Measurements from ENCODE around the gene CHST12. TPM values are rescaled to one million over a fixed set of nuclear protein-coding genes. Genes with fewer than 3 reads are reported as not detected.

The CHST12 gene
- total and polyA plus RNA-seq, 8 donors, result 11.7 to 27.1 (median 15.0) TPM

DNA sequence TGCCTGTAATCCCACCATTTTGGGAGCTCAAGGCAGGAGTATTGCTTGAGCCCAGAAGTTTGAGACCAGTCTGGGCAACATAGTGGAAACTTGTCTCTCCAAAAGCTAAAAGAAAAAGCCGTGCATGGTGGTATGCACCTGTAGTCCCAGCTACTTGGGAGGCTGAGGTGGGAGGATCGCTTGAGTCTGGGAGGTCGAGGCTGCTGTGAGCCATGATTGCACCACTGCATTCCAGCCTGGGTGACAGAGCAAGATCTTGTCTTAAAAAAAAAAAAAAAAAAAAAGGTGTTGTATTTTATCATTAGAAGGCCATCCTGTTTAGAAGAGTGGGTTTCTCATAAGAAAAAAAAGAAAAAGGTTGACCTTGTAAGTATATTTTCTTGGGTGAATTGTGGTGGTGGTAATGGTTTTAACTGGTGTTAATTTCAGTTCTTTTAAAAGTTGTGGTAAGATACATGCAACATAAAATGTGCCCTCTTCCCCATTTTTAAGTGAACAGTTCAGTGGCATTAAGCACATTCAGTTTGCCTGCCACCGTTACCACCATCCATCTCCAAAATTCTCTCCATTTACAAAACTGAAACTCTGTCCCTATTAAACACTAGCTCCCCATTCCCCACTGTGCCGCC, 38.1 kb downstream of the CHST12 start:
- peaks cover 0 to 10% of the 10 kb centered on the region in 2 donors for H3K36me3 ChIP-seq
- ATAC-seq (no peak), DNase-seq (no peak)
- peaks cover 12 to 15% of the 10 kb centered on the region in 2 donors for H3K4me1 ChIP-seq
- no peaks in the 10 kb centered on the region for H3K9me3 ChIP-seq
- no peaks in the 10 kb centered on the region for H3K27me3 ChIP-seq
- H3K4me3 ChIP-seq, result no peak overlapping the region
- peak overlapping the region; percentile 48 to 70 for H3K27ac ChIP-seq
- intact Hi-C loops (cut with DNase I), result no loop called here
- TF ChIP-seq, protein P1, sequence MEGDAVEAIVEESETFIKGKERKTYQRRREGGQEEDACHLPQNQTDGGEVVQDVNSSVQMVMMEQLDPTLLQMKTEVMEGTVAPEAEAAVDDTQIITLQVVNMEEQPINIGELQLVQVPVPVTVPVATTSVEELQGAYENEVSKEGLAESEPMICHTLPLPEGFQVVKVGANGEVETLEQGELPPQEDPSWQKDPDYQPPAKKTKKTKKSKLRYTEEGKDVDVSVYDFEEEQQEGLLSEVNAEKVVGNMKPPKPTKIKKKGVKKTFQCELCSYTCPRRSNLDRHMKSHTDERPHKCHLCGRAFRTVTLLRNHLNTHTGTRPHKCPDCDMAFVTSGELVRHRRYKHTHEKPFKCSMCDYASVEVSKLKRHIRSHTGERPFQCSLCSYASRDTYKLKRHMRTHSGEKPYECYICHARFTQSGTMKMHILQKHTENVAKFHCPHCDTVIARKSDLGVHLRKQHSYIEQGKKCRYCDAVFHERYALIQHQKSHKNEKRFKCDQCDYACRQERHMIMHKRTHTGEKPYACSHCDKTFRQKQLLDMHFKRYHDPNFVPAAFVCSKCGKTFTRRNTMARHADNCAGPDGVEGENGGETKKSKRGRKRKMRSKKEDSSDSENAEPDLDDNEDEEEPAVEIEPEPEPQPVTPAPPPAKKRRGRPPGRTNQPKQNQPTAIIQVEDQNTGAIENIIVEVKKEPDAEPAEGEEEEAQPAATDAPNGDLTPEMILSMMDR (IDR thresholded peaks at IDR 0.05), result no peak

DNA sequence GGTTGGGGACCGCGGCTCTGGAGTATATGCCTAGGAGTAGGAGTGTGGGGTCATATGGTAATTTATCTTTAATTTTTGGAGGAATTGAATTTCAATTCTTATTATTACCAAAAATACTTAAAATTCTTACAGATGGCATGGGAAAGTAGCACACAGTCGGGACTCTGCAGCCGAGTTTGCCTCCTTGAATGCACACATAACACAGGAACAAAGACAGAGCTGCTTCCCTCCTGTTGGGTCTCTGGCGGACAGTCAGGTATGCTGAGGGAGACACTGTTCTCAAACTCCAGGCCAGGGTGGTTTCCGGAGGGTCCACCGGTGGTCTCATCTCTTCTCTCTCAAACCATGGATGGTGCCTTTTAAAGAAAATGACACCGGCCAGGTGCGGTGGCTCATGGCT, 40.1 kb downstream of the CHST12 start:
- intact Hi-C loops (cut with DNase I), result no loop called here
- ATAC-seq, result no peak

DNA sequence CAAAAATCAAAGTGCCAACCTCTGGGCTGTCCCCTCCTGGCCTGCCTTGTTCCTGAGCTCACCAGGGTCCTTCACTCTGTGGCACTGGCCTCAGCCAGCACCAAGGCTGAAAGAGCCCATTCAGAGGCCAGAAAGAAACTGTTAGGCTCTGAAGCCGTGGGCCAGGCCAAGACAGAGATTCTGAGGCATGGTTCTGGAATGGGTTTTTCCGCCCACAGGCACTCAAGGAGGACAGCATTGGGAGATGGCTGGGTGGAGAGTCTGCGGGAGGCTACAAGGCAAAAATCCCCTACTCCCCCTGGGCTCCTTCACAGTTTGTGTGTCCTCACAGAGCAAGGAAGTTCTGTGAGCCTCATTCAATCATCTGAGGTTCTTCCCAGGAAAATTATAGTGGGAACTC, 41.1 kb downstream of the CHST12 start:
- Histone ChIP-seq H3K36me3 (peaks cover 0 to 7% of the 10 kb centered on the region in 2 donors), H3K9me3 (no peaks in the 10 kb centered on the region), H3K27me3 (no peaks in the 10 kb centered on the region), H3K4me3 (no peak overlapping the region), H3K4me1 (peaks cover 3 to 9% of the 10 kb centered on the region in 2 donors), H3K27ac (no peak overlapping the region)
- TF ChIP-seq, protein P1 (IDR thresholded peaks at IDR 0.05), result no peak
- ATAC-seq, result peak; percentile 41
- intact Hi-C loops (cut with DNase I), result no loop called here
- DNase-seq, result no peak

More for the DNA sequence above, 40.1 kb downstream of the CHST12 start:
- Histone ChIP-seq H3K36me3 (peaks cover 0 to 7% of the 10 kb centered on the region in 2 donors), H3K9me3 (no peaks in the 10 kb centered on the region), H3K4me1 (peaks cover 7 to 9% of the 10 kb centered on the region in 2 donors), H3K27ac (no peak overlapping the region), H3K27me3 (no peaks in the 10 kb centered on the region), H3K4me3 (no peak overlapping the region)
- no peak for DNase-seq
- TF ChIP-seq, protein P1 (IDR thresholded peaks at IDR 0.05), result no peak

DNA sequence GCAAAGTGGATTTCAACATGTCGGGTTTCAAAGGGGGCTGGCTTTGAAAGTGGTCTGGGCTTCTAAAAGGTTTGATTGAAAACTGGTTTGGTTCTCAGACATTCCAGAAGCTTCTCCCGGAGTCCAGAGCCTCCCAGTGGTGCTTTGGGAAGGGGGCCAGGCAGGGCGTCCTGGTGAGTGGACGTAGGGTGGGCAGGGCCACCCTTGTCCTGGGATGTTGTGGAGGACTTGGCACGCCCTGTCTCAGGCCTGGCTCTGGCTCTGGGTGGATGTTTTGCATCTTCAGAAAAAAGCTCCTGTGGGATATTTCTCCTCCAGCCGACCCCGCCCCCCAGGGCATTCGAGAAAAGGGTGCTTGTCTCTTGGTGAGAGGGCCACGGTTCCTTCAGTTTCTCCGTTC, 41.6 kb downstream of the CHST12 start:
- Histone ChIP-seq H3K27me3 (no peaks in the 10 kb centered on the region), H3K9me3 (no peaks in the 10 kb centered on the region), H3K4me3 (no peak overlapping the region), H3K27ac (no peak overlapping the region), H3K36me3 (peaks cover 0 to 7% of the 10 kb centered on the region in 2 donors), H3K4me1 (peaks cover 3 to 9% of the 10 kb centered on the region in 2 donors)
- no peak for DNase-seq
- TF ChIP-seq, protein P1 (IDR thresholded peaks at IDR 0.05), result no peak
- intact Hi-C loops (cut with DNase I), result no loop called here
- ATAC-seq, result no peak

DNA sequence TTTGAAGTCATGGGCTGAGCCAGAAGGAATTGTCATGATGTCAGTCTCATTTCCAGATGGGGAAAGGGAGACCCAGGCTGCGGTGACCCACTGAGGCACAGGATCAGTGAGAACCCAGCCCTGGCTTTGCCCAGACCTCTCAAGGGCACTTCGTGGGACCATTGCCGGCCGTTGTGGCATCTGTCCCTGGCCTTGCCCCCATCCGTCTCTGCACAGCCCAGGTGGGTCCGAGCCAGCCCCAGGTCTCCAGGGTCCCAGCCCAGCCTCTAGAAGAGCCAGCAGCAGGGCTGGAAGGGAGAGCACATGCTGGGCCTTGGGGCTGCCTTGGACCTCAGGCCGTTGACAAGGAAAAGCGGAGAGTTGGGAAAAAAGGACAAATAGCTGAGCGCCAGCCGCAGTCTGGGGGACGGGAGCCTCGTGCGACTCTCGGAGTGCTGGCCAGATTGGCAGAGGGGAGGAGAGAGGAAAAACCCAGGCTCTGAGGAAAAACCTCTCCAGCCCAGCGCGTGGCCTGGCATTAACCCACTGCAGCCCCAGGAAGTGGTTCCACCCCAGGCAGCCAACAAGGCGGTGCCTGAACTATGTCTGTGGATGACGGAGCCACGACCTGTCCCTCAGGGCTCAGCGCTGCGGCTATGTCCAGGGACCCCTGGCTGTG, 42.6 kb downstream of the CHST12 start:
- no peak overlapping the region for H3K4me3 ChIP-seq
- ATAC-seq, result peak; percentile 7
- peaks cover 7 to 11% of the 10 kb centered on the region in 2 donors for H3K4me1 ChIP-seq
- intact Hi-C loops (cut with DNase I), result no loop called here
- DNase-seq, result no peak
- no peak overlapping the region for H3K27ac ChIP-seq
- no peaks in the 10 kb centered on the region for H3K9me3 ChIP-seq
- no peaks in the 10 kb centered on the region for H3K27me3 ChIP-seq
- TF ChIP-seq, protein P1 (IDR thresholded peaks at IDR 0.05), result no peak
- H3K36me3 ChIP-seq, result peaks cover 0 to 7% of the 10 kb centered on the region in 2 donors
